Measurements from ENCODE around the gene DSP.

Gene DSP

DNA sequence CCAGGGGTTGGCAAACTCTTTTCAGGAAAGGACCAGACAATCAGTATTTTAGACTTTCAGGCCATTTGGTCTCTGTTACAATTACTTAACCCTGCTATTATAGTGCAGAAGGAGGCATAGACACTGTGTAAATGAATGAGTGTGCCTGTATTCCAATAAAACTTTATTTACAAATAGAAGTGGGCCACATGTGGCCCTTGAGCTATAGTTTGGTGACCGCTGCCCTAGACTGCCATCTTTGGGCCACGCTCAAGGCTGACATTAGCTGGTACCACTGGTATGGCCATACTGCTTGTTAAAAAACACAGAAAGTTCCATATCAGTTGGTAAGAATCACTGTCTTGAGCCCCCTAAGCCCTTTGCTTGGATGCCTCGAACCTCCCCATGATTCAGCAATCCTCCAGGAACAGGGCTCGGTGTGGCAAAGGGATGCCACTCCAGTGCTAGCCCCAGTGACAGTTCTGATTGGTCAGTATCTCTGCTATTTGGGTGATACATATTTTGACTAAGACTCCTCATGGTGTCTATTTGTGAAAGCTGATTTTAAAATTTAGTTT is 25.2 kb downstream of the DSP start:
- H3K9me3 ChIP-seq (ENCODE audit: control extremely low read depth in 1 of 5, control insufficient read depth in 4 of 5, insufficient read depth in 2 of 5, low read depth in 1 of 5, low read length in 4 of 5) = no peaks in the 10 kb centered on the region
- POLR2A ChIA-PET = no interaction called here
- H3K27me3 ChIP-seq (replicated peaks in 2 of 5; ENCODE audit: control insufficient read depth in 4 of 5, insufficient read depth in 5 of 5, low read length in 4 of 5) = peaks cover 0 to 11% (median 7%) of the 10 kb centered on the region in 5 experiments
- H3K4me3 ChIP-seq (ENCODE audit: control insufficient read depth in 1 of 7, extremely low read depth in 1 of 7, insufficient read depth in 4 of 7, low read depth in 2 of 7, low read length in 6 of 7) = no peak overlapping the region
- H3K4me1 ChIP-seq (ENCODE audit: control extremely low read depth in 1 of 4, control insufficient read depth in 4 of 4, insufficient read depth in 4 of 4, low read length in 3 of 4) = no peaks in the 10 kb centered on the region
- no peak overlapping the region for H3K27ac ChIP-seq (ENCODE audit: insufficient read depth in 1 of 2, low read depth in 1 of 2, low read length in 2 of 2, poor library complexity in 1 of 2, severe bottlenecking in 2 of 2)
- no peaks in the 10 kb centered on the region for H3K36me3 ChIP-seq (ENCODE audit: control insufficient read depth in 4 of 4, insufficient read depth in 4 of 4, low read length in 3 of 4)
- 90% methylated on average over 4 of the region's 4 CpGs for WGBS (ENCODE audit: insufficient coverage)
- no peak for DNase-seq
- CTCF ChIA-PET = interaction anchor here (0.9 kb wide), 1 partner anchor 20 kb away, joined by 3 read pairs; no protein-coding TSS in a partner anchor

DNA sequence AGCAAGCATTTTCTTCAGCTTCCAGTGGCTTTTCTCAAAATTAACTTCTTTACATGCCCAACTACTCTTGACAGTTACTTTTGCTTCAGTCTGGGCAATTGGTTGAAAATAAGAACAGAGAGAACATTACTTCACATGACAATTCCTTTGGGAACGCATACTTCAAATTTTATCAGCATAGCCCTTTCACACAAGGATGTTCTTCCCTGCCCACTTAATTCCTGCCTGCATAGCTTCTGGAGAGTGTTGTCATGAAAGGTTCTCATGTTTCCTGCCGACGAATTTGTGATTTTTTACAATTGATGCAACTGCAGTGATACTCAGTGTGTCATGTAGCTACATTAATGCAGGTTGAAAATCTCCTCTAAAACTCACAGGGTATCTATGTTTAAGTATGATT is 26.6 kb downstream of the DSP start:
- 100% methylated on average over 1 of the region's 3 CpGs for WGBS (ENCODE audit: insufficient coverage)
- ChIA-PET POLR2A (no interaction called here), CTCF (no interaction called here)
- Histone ChIP-seq H3K4me3 (ENCODE audit: control insufficient read depth in 1 of 7, extremely low read depth in 1 of 7, insufficient read depth in 4 of 7, low read depth in 2 of 7, low read length in 6 of 7) (no peak overlapping the region), H3K9me3 (ENCODE audit: control extremely low read depth in 1 of 5, control insufficient read depth in 4 of 5, insufficient read depth in 2 of 5, low read depth in 1 of 5, low read length in 4 of 5) (no peaks in the 10 kb centered on the region), H3K27me3 (replicated peaks in 2 of 5; ENCODE audit: control insufficient read depth in 4 of 5, insufficient read depth in 5 of 5, low read length in 4 of 5) (peaks cover 0 to 11% (median 6%) of the 10 kb centered on the region in 5 experiments), H3K36me3 (ENCODE audit: control insufficient read depth in 4 of 4, insufficient read depth in 4 of 4, low read length in 3 of 4) (no peaks in the 10 kb centered on the region), H3K27ac (ENCODE audit: insufficient read depth in 1 of 2, low read depth in 1 of 2, low read length in 2 of 2, poor library complexity in 1 of 2, severe bottlenecking in 2 of 2) (no peak overlapping the region), H3K4me1 (ENCODE audit: control extremely low read depth in 1 of 4, control insufficient read depth in 4 of 4, insufficient read depth in 4 of 4, low read length in 3 of 4) (no peaks in the 10 kb centered on the region)
- DNase-seq = no peak

DNA sequence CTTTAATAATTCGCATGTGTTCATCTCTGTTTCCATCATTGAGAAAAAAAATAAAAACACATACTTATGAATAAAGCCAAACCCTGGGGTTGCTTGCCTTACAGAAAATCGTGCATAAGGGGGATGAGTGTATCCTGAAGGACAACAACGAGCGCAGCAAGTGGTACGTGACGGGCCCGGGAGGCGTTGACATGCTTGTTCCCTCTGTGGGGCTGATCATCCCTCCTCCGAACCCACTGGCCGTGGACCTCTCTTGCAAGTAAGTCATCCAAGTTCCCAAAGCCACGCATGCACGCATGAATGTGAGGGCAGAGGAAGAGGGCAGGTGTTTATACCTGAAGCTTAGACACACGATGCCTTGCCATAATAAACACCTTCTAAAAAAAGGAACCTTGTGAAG is 27.6 kb downstream of the DSP start:
- no peak for DNase-seq
- 90% methylated on average over 11 of the region's 13 CpGs for WGBS (ENCODE audit: insufficient coverage)
- CTCF ChIA-PET = interaction anchor here (0.6 kb wide), 2 partner anchors 11 to 46 kb away, joined by 4 to 6 read pairs; no protein-coding TSS in a partner anchor
- Histone ChIP-seq H3K4me1 (ENCODE audit: control extremely low read depth in 1 of 4, control insufficient read depth in 4 of 4, insufficient read depth in 4 of 4, low read length in 3 of 4) (no peaks in the 10 kb centered on the region), H3K9me3 (ENCODE audit: control extremely low read depth in 1 of 5, control insufficient read depth in 4 of 5, insufficient read depth in 2 of 5, low read depth in 1 of 5, low read length in 4 of 5) (no peaks in the 10 kb centered on the region), H3K27ac (ENCODE audit: insufficient read depth in 1 of 2, low read depth in 1 of 2, low read length in 2 of 2, poor library complexity in 1 of 2, severe bottlenecking in 2 of 2) (no peak overlapping the region), H3K4me3 (ENCODE audit: control insufficient read depth in 1 of 7, extremely low read depth in 1 of 7, insufficient read depth in 4 of 7, low read depth in 2 of 7, low read length in 6 of 7) (no peak overlapping the region), H3K27me3 (replicated peaks in 2 of 5; ENCODE audit: control insufficient read depth in 4 of 5, insufficient read depth in 5 of 5, low read length in 4 of 5) (peaks cover 0 to 11% (median 6%) of the 10 kb centered on the region in 5 experiments), H3K36me3 (ENCODE audit: control insufficient read depth in 4 of 4, insufficient read depth in 4 of 4, low read length in 3 of 4) (no peaks in the 10 kb centered on the region)
- POLR2A ChIA-PET = no interaction called here

DNA sequence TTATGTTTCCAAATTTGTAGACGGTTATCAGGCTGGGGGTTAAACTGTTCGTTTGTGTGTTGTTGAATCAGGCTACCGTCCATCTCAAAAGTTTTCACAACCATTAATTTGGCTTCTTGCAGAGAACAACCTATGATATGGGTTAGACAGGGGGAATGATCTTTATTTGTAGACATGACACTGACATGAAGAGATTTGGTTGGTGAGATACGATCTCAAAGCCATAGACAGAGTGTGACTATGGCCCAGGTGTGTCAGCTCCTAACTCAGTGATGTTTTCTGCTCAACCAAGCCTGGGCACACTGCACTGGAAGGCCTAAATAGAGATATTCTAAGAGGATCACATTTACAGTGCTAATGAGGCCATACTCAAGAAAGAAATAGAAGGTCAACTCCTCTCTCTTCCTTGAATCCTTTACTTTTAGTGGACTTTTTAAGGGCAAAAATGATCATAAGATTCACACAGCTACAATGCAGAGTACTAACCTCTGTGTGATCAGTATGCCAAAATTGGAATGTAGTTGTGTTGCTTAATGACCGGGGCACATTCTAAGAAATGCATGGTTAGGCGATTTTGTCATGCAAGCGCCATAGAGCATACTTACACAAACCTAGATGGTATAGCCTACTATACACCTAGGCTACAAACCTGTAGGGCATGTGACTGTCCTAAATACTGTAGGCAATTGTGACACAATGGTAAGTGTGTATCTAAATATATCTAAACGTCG is 30.9 kb downstream of the DSP start:
- H3K4me1 ChIP-seq (ENCODE audit: control extremely low read depth in 1 of 4, control insufficient read depth in 4 of 4, insufficient read depth in 4 of 4, low read length in 3 of 4) = no peaks in the 10 kb centered on the region
- WGBS (ENCODE audit: insufficient coverage) = 100% methylated on average over 3 of the region's 9 CpGs
- ChIA-PET CTCF (no interaction called here), POLR2A (no interaction called here)
- H3K27ac ChIP-seq (ENCODE audit: insufficient read depth in 1 of 2, low read depth in 1 of 2, low read length in 2 of 2, poor library complexity in 1 of 2, severe bottlenecking in 2 of 2) = no peak overlapping the region
- H3K36me3 ChIP-seq (ENCODE audit: control insufficient read depth in 4 of 4, insufficient read depth in 4 of 4, low read length in 3 of 4) = no peaks in the 10 kb centered on the region
- H3K9me3 ChIP-seq (ENCODE audit: control extremely low read depth in 1 of 5, control insufficient read depth in 4 of 5, insufficient read depth in 2 of 5, low read depth in 1 of 5, low read length in 4 of 5) = no peaks in the 10 kb centered on the region
- no peak for DNase-seq
- peaks cover 0 to 8% (median 7%) of the 10 kb centered on the region in 5 experiments for H3K27me3 ChIP-seq (replicated peaks in 2 of 5; ENCODE audit: control insufficient read depth in 4 of 5, insufficient read depth in 5 of 5, low read length in 4 of 5)
- H3K4me3 ChIP-seq (ENCODE audit: control insufficient read depth in 1 of 7, extremely low read depth in 1 of 7, insufficient read depth in 4 of 7, low read depth in 2 of 7, low read length in 6 of 7) = no peak overlapping the region

- H3K36me3 ChIP-seq (ENCODE audit: control insufficient read depth in 4 of 4, insufficient read depth in 4 of 4, low read length in 3 of 4) = no peaks in the 10 kb centered on the region
- no peak overlapping the region for H3K4me3 ChIP-seq (ENCODE audit: control insufficient read depth in 1 of 7, extremely low read depth in 1 of 7, insufficient read depth in 4 of 7, low read depth in 2 of 7, low read length in 6 of 7)
- DNase-seq = no peak
- H3K27ac ChIP-seq (ENCODE audit: insufficient read depth in 1 of 2, low read depth in 1 of 2, low read length in 2 of 2, poor library complexity in 1 of 2, severe bottlenecking in 2 of 2) = no peak overlapping the region
- POLR2A ChIA-PET = interaction anchor here (1.0 kb wide), 1 partner anchor 8 kb away, joined by 6 read pairs; no protein-coding TSS in a partner anchor
- peaks cover 0 to 8% (median 3%) of the 10 kb centered on the region in 5 experiments for H3K27me3 ChIP-seq (replicated peaks in 2 of 5; ENCODE audit: control insufficient read depth in 4 of 5, insufficient read depth in 5 of 5, low read length in 4 of 5)
- H3K9me3 ChIP-seq (ENCODE audit: control extremely low read depth in 1 of 5, control insufficient read depth in 4 of 5, insufficient read depth in 2 of 5, low read depth in 1 of 5, low read length in 4 of 5) = no peaks in the 10 kb centered on the region
- no peaks in the 10 kb centered on the region for H3K4me1 ChIP-seq (ENCODE audit: control extremely low read depth in 1 of 4, control insufficient read depth in 4 of 4, insufficient read depth in 4 of 4, low read length in 3 of 4)
- CTCF ChIA-PET = interaction anchor here (1.3 kb wide), 1 partner anchor 10 kb away, joined by 5 read pairs; no protein-coding TSS in a partner anchor
- 100% methylated on average over 2 of the region's 2 CpGs for WGBS (ENCODE audit: insufficient coverage)
Measured at GRCh38 chr6:7574500-7574899, 33.0 kb downstream of the DSP start.

DNA sequence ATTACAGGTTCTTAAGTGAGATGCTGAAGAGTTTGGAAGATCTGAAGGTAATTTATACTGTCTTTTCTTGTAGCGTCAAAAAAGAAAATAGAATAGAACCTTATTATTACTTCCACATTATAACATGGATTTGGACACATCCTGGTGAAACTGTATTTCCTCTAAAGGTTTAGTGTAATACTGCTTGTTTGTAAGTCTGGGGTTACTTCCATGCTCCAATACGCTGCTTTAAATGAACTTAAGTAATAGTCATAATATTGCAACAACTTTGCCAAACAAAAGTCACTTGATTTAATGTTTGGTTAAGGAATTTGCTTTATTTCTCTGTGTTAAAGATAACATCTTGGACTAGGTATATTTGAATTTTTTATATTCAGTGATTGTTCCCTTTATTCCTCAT is 37.0 kb downstream of the DSP start:
- no CpG with 5 or more reads among the region's 2 CpGs for WGBS (ENCODE audit: insufficient coverage)

DNA sequence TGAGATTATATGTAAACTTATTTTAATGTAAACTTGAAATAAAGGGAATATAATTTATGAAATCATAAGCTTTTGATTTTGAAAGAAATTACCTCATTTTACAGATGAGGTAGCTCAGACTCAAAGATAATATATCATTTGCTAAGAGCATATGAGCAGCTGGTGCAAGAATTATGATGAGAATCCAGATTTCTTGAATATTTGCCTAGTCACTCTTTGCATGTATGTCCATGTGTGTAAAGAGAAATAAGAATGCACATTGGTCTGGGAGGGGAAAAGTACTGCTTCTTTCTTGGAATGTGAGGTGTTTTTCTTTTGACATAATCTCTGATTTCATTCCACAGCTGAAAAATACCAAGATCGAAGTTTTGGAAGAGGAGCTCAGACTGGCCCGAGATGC is 37.5 kb downstream of the DSP start:
- no peak for DNase-seq
- no peaks in the 10 kb centered on the region for H3K4me1 ChIP-seq (ENCODE audit: control extremely low read depth in 1 of 4, control insufficient read depth in 4 of 4, insufficient read depth in 4 of 4, low read length in 3 of 4)
- whole genome bisulfite sequencing (ENCODE audit: insufficient coverage) = 92% methylated on average over 2 of the region's 2 CpGs
- H3K36me3 ChIP-seq (ENCODE audit: control insufficient read depth in 4 of 4, insufficient read depth in 4 of 4, low read length in 3 of 4) = no peaks in the 10 kb centered on the region
- no peaks in the 10 kb centered on the region for H3K9me3 ChIP-seq (ENCODE audit: control extremely low read depth in 1 of 5, control insufficient read depth in 4 of 5, insufficient read depth in 2 of 5, low read depth in 1 of 5, low read length in 4 of 5)
- no peak overlapping the region for H3K4me3 ChIP-seq (ENCODE audit: control insufficient read depth in 1 of 7, extremely low read depth in 1 of 7, insufficient read depth in 4 of 7, low read depth in 2 of 7, low read length in 6 of 7)
- H3K27me3 ChIP-seq (replicated peaks in 2 of 5; ENCODE audit: control insufficient read depth in 4 of 5, insufficient read depth in 5 of 5, low read length in 4 of 5) = peaks cover 0 to 3% (median 0%) of the 10 kb centered on the region in 5 experiments
- ChIA-PET CTCF (interaction anchor here (0.6 to 2.2 kb wide), 3 partner anchors 10 to 25 kb away, joined by 3 to 9 read pairs (median 3); partner anchors contain the start of gene SNRNP48), POLR2A (no interaction called here)
- H3K27ac ChIP-seq (ENCODE audit: insufficient read depth in 1 of 2, low read depth in 1 of 2, low read length in 2 of 2, poor library complexity in 1 of 2, severe bottlenecking in 2 of 2) = no peak overlapping the region

More for the DNA sequence above, 37.0 kb downstream of the DSP start:
- H3K27ac ChIP-seq (ENCODE audit: insufficient read depth in 1 of 2, low read depth in 1 of 2, low read length in 2 of 2, poor library complexity in 1 of 2, severe bottlenecking in 2 of 2) = no peak overlapping the region
- ChIA-PET CTCF (interaction anchor here (2.2 kb wide), 1 partner anchor 11 kb away, joined by 9 read pairs; the partner anchor contains the start of gene SNRNP48), POLR2A (no interaction called here)
- no peaks in the 10 kb centered on the region for H3K36me3 ChIP-seq (ENCODE audit: control insufficient read depth in 4 of 4, insufficient read depth in 4 of 4, low read length in 3 of 4)
- no peak overlapping the region for H3K4me3 ChIP-seq (ENCODE audit: control insufficient read depth in 1 of 7, extremely low read depth in 1 of 7, insufficient read depth in 4 of 7, low read depth in 2 of 7, low read length in 6 of 7)
- peaks cover 0 to 3% (median 0%) of the 10 kb centered on the region in 5 experiments for H3K27me3 ChIP-seq (replicated peaks in 2 of 5; ENCODE audit: control insufficient read depth in 4 of 5, insufficient read depth in 5 of 5, low read length in 4 of 5)
- H3K9me3 ChIP-seq (ENCODE audit: control extremely low read depth in 1 of 5, control insufficient read depth in 4 of 5, insufficient read depth in 2 of 5, low read depth in 1 of 5, low read length in 4 of 5) = no peaks in the 10 kb centered on the region
- no peak for DNase-seq
- no peaks in the 10 kb centered on the region for H3K4me1 ChIP-seq (ENCODE audit: control extremely low read depth in 1 of 4, control insufficient read depth in 4 of 4, insufficient read depth in 4 of 4, low read length in 3 of 4)
